Measurements from ENCODE around the gene OGDHL.
"Not testable (repeated sequence)": the region's sequence is repeated elsewhere in the genome, so short reads cannot be mapped to it uniquely, and the experiment has no call there.

The OGDHL gene

GRCh38 chr10:49738616-49739360 is 23.3 kb downstream of the OGDHL start:
- DNase-seq (ENCODE audit: low read depth), result no peak

GRCh38 chr10:49737474-49738201 is 24.5 kb downstream of the OGDHL start:
- no peak for DNase-seq (ENCODE audit: low read depth)

GRCh38 chr10:49736564-49737113 is 25.5 kb downstream of the OGDHL start:
- no peak for DNase-seq (ENCODE audit: low read depth)

- no peak for DNase-seq (ENCODE audit: low read depth)
Measured at GRCh38 chr10:49735848-49736563, 26.1 kb downstream of the OGDHL start.

GRCh38 chr10:49735161-49735560 is 27.0 kb downstream of the OGDHL start:
- DNase-seq (ENCODE audit: low read depth), result no peak

GRCh38 chr10:49734676-49735075 is 27.4 kb downstream of the OGDHL start:
- no peak for DNase-seq (ENCODE audit: low read depth)

- no peak for DNase-seq (ENCODE audit: low read depth)
Measured at GRCh38 chr10:49733866-49734265, 28.3 kb downstream of the OGDHL start.

- no peak for DNase-seq (ENCODE audit: low read depth)
Measured at GRCh38 chr10:49726593-49726992, 35.5 kb downstream of the OGDHL start.

GRCh38 chr10:49715157-49715556 is 47.0 kb downstream of the OGDHL start:
- DNase-seq (ENCODE audit: low read depth), result not testable (repeated sequence)

GRCh38 chr10:49713266-49713665 is 48.9 kb downstream of the OGDHL start:
- DNase-seq (ENCODE audit: low read depth), result no peak

- DNase-seq (ENCODE audit: low read depth), result no peak
Measured at GRCh38 chr10:49711481-49711880, 50.6 kb downstream of the OGDHL start.

GRCh38 chr10:49710966-49711365 is 51.2 kb downstream of the OGDHL start:
- DNase-seq (ENCODE audit: low read depth), result no peak

- no peak for DNase-seq (ENCODE audit: low read depth)
Measured at GRCh38 chr10:49709934-49710333, 52.2 kb downstream of the OGDHL start.

- DNase-seq (ENCODE audit: low read depth), result no peak
Measured at GRCh38 chr10:49707585-49707984, 54.5 kb downstream of the OGDHL start.

GRCh38 chr10:49700997-49701396 is 61.1 kb downstream of the OGDHL start:
- DNase-seq (ENCODE audit: low read depth), result no peak

GRCh38 chr10:49700211-49700610 is 61.9 kb downstream of the OGDHL start:
- no peak for DNase-seq (ENCODE audit: low read depth)

GRCh38 chr10:49698679-49699078 is 63.4 kb downstream of the OGDHL start:
- DNase-seq (ENCODE audit: low read depth), result no peak

GRCh38 chr10:49696311-49696710 is 65.8 kb downstream of the OGDHL start:
- no peak for DNase-seq (ENCODE audit: low read depth)

GRCh38 chr10:49694466-49694865 is 67.7 kb downstream of the OGDHL start:
- DNase-seq (ENCODE audit: low read depth), result no peak

- DNase-seq (ENCODE audit: low read depth), result no peak
Measured at GRCh38 chr10:49691588-49691987, 70.5 kb downstream of the OGDHL start.

GRCh38 chr10:49690698-49691356 is 71.3 kb downstream of the OGDHL start:
- DNase-seq (ENCODE audit: low read depth), result no peak

- no peak for DNase-seq (ENCODE audit: low read depth)
Measured at GRCh38 chr10:49689882-49690510, 72.1 kb downstream of the OGDHL start.
